ENCODE data around the gene PUS1.

The PUS1 gene

DNA sequence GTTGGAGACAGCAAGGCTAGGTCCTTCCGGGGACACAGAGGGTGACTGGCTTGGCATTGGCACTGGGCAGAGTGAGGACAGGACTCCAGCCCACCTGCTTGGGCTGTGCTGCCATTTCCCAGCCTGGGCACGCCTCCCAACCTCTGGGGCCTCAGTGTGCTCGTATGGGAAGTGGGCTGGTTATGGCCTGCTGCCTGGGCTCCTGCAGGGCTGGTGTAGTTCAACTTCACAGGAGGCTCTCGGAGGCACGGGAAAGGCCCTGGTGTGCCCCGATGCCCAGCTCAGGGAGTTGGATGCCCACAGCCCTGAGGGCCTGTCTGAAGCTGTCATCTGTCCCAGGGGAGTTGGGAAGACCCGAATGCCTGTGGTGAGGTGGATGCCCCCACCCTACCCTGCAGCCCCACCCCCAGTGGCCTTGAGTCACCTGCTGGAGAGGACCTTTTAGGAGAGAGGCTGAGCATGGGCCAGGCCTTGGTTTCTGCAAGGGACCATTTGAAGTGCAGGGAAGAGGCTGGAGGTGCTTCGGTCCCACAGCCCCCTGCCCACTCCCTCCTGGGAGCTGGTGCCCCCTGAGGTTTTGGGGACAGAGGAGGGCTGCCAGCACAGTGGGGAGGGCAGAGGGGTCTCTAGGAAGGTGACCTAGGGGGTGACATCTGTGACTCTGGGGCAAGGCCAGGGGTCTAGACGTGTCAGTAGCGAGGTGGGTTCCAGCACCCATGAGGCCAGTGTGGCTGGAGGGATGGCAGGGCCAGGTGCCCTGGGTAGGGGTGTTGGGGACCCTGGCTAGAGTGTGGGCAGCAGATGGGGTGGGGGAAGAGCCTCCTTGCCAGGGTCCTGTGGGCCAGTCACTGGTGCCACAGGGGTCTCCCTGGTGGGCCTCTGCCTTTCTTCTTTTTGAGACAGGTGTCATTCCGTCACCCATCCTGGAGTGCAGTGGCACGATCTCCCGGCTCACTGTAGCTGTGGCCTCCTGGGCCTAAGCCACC is 25.5 kb upstream of the PUS1 start:
- no peak for FAIRE-seq

- FAIRE-seq = no peak
Measured at GRCh38 chr12:131904346-131904745, 24.7 kb upstream of the PUS1 start.

DNA sequence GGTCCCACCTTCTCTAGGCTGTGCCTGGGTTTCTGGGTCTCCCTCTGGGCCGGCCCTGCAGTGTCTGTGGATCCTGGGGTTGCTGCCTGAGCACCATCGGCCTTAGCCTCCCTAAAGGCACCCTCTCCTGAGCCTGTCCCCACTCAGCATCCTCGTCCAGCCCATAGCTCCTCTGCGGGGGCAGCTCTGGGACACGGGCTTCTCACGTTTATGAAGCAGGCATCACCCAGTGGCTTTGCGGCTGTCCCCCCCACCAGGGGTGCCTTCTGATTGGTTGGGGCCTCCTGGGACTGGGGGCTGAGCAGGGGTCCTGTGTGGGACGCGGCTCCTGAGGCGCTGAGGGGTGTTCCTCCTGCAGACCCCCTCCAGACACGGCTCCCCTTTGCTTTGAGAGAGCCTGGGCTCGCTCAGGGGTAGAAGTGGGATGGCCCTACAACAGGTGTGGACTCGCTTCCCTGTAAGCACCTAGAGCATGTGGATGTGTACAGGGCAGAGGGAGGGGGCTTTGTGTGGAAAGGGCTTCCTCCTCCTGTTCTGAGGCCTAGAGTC is 23.9 kb upstream of the PUS1 start:
- FAIRE-seq = no peak

DNA sequence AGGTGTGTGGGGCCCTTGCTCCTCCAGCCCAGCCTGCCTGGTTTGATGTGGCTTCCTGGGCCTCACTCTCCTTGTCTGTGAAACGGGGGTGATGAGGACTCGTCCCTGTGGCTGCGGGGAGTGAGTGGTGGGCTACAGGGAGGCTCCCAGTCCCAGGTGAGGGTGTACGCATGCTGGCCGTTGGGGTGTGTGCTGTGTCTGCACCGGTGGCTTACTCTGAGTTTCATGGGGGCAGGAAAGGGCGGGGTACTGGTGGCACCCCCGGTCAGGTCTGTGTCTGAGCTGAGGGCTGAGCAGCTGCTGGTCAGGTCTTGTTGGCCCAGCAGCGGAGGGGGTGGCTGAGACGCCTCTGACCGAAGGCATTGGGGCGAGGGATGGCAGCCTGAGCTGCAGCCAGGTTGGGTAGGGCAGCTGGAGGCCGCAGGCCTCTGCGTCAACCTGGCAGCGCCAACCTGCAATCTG is 23.4 kb upstream of the PUS1 start:
- FAIRE-seq = no peak

DNA sequence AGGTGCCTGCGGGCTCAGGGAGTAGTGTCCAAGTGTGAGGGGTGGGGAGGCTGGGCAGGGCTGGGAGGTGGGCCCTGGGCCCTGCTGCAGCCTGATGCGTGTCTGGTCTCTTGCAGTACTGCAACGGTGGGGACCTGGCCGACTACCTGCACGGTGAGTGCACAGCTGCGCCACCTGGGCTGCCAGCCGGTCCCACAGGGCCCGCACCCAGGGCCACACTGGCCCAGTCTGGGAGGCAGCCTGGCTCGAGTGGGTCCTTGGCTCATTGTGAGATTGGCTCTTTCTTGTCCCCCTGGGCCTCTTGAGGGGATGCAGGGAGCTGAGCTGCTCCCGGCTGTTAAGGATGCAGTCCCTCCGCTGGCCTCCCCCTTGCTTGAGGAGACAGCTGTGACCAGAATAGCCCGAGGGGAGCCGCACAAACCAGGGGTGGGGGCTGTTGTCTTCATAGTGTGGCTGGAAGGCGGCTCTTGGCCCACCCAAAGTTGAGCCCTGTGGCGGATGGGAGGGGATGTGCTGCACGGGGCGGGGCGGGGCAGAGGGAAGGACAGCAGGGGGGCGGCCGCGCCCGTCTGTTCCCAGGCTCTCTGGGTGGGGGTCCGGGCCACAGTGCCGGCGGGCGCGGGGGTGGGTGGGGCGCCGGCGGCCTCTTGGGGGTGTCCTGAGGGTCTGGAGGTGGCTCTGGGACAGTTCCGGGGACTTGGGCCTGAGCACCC is 21.5 kb upstream of the PUS1 start:
- FAIRE-seq = no peak

DNA sequence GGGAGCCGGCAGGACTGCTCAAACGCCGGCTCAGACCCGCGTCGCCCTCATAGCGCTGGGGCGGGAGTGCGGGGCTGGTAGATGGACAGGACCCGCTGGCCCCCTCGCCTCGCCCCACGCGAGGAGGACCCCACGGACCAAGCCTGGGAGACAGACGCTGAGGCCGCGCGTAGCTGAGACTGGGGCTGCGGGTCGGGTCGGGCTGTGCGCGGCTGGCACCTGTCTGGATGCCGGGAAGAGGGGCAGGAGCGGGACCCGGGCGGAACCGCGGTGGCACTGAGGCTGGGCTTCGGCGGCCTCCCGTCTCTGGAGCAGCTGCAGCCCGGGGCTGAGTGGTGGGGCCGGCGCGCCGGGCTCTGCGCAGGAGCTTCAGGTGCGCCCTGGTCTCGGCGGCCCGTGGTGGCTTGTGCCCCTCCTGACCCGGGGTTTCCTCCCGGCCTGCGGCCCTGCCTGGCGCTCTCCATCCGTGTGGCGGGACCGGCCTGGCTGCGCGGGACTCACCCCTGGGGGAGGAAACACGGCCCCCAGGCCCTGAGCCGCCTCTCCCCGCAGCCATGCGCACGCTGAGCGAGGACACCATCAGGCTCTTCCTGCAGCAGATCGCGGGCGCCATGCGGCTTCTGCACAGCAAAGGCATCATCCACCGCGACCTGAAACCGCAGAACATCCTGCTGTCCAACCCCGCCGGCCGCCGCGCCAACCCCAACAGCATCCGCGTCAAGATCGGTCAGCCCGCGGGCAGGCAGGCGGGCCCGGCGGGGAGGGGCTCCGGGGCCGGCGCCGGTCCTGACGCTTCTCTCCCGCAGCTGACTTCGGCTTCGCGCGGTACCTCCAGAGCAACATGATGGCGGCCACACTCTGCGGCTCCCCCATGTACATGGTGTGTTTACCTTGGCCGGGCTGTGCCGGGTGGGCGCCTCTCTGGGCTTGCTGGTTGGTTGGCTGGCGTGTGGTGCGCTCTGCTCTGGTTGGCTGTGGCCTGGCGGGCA is 20.7 kb upstream of the PUS1 start:
- FAIRE-seq = no peak

DNA sequence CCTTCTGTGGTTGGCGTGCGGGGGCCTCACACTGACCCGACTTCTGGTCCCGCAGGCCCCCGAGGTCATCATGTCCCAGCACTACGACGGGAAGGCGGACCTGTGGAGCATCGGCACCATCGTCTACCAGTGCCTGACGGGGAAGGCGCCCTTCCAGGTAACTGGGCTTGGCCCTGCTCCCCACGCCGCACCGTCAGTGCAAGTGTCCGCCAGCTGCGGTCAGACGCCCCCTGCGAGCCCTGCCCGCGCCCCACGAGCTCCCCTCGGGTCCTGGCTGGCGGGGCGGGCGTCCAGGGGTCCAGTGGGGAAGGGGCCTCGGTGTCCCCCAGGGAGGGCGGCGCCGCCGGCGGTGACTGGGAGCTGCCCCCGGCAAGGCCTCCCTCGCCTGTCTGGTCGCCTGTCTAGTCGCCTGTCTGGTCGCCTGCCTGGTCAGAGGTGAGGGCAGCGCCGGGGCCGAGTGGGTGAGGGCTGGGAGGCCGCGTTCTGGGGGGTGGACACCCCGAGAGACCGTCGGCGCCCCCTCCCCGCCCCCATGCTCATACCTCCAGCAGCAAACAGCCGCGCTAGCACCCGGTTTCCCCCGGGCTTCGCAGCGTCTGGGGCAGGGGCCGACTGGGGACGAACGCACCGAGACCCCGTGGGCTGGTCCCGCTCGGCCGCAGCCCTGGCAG is 19.9 kb upstream of the PUS1 start:
- FAIRE-seq = no peak

DNA sequence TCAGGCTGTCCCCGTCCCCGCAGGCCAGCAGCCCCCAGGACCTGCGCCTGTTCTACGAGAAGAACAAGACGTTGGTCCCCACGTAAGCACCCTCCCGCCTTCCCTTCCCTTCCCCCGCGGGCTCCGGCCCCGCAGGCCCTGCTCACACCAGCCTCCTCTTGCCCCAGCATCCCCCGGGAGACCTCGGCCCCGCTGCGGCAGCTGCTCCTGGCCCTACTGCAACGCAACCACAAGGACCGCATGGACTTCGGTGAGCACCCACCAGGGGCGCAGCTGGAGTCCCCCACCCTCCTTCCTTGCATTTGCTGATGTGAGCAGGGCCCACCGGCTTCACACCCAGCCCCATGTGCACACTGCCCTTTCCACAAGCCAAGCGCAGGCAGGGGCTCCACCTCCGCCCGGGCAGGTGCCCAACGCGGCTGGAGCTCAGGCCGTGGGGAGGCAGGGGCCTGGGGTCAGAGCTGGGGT is 19.3 kb upstream of the PUS1 start:
- no peak for FAIRE-seq

GRCh38 chr12:131910302-131911027 is 18.6 kb upstream of the PUS1 start:
- no peak for FAIRE-seq

- FAIRE-seq = no peak
Measured at GRCh38 chr12:131911028-131911650, 17.9 kb upstream of the PUS1 start.

- no peak for FAIRE-seq
Measured at GRCh38 chr12:131911851-131912477, 17.1 kb upstream of the PUS1 start.

DNA sequence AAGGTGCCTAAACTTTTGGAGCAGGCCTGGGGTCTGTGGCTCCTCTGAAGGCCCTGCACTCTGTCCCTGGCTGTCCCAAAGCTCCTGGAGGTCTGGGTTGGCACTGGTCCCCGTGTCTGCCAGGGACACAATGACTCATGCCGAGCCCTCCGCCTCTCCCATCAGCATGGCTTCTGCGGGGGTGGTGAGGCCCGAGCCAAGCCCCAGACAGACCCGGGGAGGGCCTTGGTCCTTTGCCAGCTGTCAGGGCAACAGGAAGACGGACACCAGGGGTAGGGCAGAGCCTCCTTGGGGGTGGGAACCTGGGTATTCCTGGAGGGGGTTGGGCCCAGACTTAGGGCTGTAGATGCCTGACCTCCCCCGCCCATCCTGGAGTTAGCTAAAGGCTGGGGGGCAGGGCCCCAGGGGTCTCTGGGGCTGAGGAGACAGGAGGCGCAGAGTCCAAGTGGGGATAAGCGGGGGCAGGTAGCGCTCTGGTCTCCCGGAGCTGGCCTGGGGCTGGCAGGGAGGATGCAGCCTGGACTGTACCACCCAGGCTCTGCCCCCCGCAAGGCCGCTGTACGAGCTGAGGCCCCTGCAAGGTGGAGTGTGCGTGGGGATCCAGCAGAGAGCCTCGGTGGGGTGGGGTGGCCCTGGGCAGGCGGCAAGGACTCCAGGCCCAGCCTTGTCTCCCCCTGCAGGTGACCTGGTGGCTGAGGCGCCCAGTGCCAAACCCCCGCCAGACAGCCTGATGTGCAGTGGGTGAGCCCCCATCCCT is 16.4 kb upstream of the PUS1 start:
- no peak for FAIRE-seq

DNA sequence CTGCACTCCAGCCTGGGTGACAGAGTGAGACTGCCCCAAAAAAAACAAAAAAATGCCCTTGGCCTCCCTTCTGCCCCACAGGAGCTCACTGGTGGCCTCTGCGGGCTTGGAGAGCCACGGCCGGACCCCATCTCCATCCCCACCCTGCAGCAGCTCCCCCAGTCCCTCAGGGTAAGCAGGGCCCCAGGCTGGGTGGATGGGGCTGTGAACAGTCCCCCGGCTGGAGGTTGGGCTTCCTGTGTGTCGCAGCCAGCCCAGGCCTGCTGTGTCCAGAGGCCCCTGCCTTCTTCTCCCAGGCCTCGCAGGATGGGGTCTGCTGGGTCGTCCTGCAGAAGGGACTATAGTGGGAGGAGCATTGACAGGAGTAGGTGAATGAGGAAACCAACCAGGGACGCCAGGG is 15.4 kb upstream of the PUS1 start:
- FAIRE-seq = no peak

GRCh38 chr12:131914179-131914702 is 14.8 kb upstream of the PUS1 start:
- FAIRE-seq = no peak

GRCh38 chr12:131915000-131915689 is 13.9 kb upstream of the PUS1 start:
- FAIRE-seq = no peak

GRCh38 chr12:131915823-131916222 is 13.3 kb upstream of the PUS1 start:
- FAIRE-seq = no peak

DNA sequence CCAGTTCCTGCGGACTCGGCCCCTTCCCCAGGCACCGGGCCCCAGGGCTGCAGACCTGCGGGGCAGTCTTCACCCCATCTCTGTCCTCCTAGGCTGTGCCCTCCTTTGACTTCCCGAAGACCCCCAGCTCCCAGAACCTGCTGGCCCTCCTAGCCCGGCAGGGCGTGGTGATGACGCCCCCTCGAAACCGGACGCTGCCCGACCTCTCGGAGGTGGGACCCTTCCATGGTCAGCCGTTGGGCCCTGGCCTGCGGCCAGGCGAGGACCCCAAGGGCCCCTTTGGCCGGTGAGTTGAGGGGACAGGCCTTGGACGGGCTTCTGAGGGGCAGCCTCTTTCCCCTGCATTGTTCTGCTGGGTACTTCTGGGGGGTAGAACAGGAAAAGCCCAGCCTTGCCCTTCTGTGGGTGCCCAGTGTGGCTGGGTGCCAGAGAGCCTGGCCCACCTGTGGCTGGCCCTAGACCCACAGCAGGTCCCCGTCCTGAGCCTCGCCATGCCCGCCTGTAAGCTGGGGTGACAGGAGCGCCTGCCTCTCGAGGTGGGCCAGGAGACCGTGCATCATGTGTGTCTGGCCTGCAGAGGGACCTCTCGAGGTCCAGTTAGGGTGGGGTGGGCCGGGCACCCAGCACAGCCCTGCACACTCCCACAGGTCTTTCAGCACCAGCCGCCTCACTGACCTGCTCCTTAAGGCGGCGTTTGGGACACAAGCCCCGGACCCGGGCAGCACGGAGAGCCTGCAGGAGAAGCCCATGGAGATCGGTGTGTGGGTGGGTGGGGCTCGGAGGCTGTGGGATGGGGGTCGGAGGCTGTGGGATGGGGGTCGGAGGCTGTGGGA is 12.6 kb upstream of the PUS1 start:
- no peak for FAIRE-seq

All from islet of Langerhans (tissue), 1 donor.